BE2C (cell line): Measurements from ENCODE around the gene CRYBG2.

ENCODE experiments used
- DNase-seq: peaks from one replicate; pipeline ENCODE4 v3.0.0-alpha.2; 2020
- H3K27me3 ChIP-seq: fragments of 250-450 bp; sonication (Bioruptor Pico); 2 replicates; pipeline ENCODE4 v1.5.1; 2020; ENCODE audit warnings: mild to moderate bottlenecking
- H3K36me3 ChIP-seq: fragments of 250-450 bp; sonication (Bioruptor Pico); 2 replicates; pipeline ENCODE4 v1.5.1; 2020; ENCODE audit warnings: mild to moderate bottlenecking
- H3K4me1 ChIP-seq: fragments of 250-450 bp; sonication (Bioruptor Pico); 2 replicates; pipeline ENCODE4 v1.5.1; 2020
- H3K4me3 ChIP-seq: 2 replicates; pipeline ENCODE4 v1.5.1; 2011; ENCODE audit warnings: low read depth, low read length
- H3K9me3 ChIP-seq: fragments of 250-450 bp; sonication (Bioruptor Pico); 2 replicates; pipeline ENCODE4 v1.5.1; 2020
- CTCF ChIP-seq: IDR thresholded peaks from 2 replicates; pipeline ENCODE4 v1.5.1; 2012; ENCODE audit warnings: mild to moderate bottlenecking, low read depth, low read length

Gene CRYBG2

GRCh38 chr1:26351590-26352337 lies 2.2 kb downstream of the CRYBG2 start:
- no peaks in the 10 kb centered on the region for H3K27me3 ChIP-seq
- no peak for DNase-seq
- TF ChIP-seq CTCF: no peak
- no peaks in the 10 kb centered on the region for H3K9me3 ChIP-seq
- H3K36me3 ChIP-seq: no peaks in the 10 kb centered on the region
- H3K4me3 ChIP-seq: no peak overlapping the region
- H3K4me1 ChIP-seq: no peaks in the 10 kb centered on the region

DNA sequence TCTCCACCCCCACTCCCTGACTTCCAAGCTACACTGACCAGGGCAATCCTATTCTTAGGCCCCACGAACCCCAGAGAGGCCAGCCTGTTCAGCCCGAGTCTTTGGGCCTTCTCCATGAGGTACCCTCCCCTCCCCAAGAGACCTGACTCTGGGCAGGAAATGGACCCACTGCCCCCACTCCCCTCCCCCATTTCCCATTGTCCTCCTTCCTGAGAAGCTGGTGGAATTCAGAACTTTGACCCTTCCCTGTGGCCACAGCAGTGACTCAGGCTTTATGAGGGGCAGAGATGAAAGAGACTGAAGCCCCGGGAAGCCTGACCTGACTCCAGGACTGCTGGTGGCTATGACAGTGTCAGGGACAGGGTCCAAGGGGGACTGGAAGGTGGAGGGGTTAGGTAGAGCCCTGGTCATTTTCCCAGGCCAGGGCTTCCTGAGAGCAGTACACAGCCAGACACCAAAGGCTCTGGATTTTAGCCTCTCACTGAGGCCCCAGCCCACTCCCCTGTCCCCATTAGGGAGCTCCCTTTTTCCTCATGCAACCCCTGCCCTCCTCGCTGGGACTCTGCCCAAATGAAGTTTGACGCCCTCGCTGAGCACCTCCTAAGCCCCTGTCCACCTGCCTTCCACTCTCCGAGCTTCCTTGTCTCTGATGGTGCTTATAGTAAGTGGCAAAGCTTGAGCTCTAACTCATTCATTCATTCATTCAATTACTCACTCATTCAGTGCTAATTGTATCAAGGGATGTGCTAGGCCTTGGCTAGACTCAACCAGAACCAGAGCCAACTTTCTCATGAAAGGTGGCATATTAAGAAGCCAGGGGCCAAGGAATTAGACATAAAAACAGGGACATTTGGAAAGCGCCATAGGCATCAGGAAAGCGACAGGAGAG lies 3.0 kb downstream of the CRYBG2 start:
- Histone ChIP-seq H3K36me3 (no peaks in the 10 kb centered on the region), H3K4me1 (no peaks in the 10 kb centered on the region), H3K9me3 (no peaks in the 10 kb centered on the region), H3K27me3 (no peaks in the 10 kb centered on the region), H3K4me3 (no peak overlapping the region)
- no peak for DNase-seq
- TF ChIP-seq CTCF: no peak

- no peaks in the 10 kb centered on the region for H3K9me3 ChIP-seq
- H3K4me1 ChIP-seq: no peaks in the 10 kb centered on the region
- no peak overlapping the region for H3K4me3 ChIP-seq
- H3K36me3 ChIP-seq: no peaks in the 10 kb centered on the region
- no peak for DNase-seq
- TF ChIP-seq CTCF: no peak
- no peaks in the 10 kb centered on the region for H3K27me3 ChIP-seq
Measured at GRCh38 chr1:26350343-26350700, 3.6 kb downstream of the CRYBG2 start.

- Histone ChIP-seq H3K27me3 (no peaks in the 10 kb centered on the region), H3K36me3 (no peaks in the 10 kb centered on the region), H3K4me1 (no peaks in the 10 kb centered on the region), H3K9me3 (no peaks in the 10 kb centered on the region), H3K4me3 (no peak overlapping the region)
- DNase-seq: no peak
- no peak for TF ChIP-seq CTCF
Measured at GRCh38 chr1:26349877-26350244, 4.1 kb downstream of the CRYBG2 start.

DNA sequence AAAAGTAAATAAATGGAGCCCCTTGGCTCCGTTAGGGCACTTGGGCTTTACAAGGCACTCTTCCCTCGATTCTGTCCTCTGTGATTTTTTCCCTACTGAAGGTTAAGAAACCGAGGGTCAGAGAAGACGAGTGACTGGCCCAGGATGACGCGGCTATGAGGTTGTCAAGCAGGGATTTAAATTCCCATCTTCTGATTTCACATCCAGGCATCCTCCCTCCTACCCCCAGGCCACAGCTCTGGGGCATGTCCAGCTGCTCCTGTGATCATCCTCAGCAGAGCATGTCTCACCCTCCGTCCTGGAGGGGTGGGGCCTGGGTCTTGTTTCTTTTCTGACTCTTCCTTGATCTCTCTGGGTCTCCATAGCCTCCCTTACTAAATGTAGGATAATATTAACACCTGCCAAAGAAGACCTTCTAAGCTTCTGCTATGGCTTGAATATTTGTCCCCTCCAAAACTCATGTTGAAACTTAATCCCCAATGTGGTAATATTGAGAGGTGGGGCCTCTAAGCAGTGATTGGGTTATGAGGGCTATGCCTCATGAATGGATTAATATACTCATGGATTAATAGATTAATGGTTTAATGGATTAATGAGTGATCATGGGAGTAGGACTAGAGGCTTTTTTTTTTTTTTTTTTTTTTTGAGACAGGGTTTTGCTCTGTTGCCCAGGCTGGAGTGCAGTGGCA lies 4.6 kb downstream of the CRYBG2 start:
- Histone ChIP-seq H3K27me3 (no peaks in the 10 kb centered on the region), H3K4me3 (no peak overlapping the region), H3K4me1 (no peaks in the 10 kb centered on the region), H3K9me3 (no peaks in the 10 kb centered on the region), H3K36me3 (no peaks in the 10 kb centered on the region)
- DNase-seq: no peak
- TF ChIP-seq CTCF: no peak
